HTR-8/SVneo (cell line): ENCODE results near the gene HMGA1.

ENCODE experiments used
- DNase-seq: peaks from one replicate; pipeline ENCODE4 v3.0.0; 2011; ENCODE audit warnings: low spot score, mixed read lengths; ENCODE audit not compliant: insufficient read length
- FAIRE-seq: peaks from 2 replicates; lab custom pipeline; 2011; peaks lifted over from hg19 to GRCh38; lab: Jason Lieb, UNC

Gene HMGA1

DNA sequence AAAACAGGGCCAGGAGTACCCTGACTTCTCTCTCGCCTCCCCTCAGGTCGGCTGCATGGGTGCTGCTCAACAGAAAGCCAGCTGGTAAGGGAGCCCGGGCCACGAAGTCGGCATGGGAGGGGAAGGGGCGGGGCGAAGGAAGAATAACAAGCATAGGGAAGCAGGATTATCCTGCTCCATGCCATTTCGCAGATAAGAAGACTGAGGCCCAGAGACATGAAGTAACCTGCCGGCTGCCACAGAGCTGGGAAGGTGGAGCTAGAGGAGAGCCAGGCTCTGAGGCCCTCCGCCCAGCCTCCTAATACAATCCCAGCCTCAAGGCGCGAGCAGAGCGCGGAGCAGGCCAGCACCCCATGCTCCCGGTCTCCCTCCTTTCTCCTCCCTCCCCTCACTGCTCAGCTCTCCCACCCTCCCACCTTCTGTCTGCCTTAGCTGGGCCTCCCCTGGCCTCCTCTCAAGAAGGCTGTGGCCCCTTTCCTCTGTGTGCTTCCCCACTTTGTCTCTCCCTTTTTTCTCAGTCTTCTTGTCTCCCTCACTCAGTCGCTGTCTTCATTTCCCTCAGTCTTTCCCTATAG, 13.2 kb upstream of the HMGA1 start:
- no peak for DNase-seq
- FAIRE-seq: no peak

DNA sequence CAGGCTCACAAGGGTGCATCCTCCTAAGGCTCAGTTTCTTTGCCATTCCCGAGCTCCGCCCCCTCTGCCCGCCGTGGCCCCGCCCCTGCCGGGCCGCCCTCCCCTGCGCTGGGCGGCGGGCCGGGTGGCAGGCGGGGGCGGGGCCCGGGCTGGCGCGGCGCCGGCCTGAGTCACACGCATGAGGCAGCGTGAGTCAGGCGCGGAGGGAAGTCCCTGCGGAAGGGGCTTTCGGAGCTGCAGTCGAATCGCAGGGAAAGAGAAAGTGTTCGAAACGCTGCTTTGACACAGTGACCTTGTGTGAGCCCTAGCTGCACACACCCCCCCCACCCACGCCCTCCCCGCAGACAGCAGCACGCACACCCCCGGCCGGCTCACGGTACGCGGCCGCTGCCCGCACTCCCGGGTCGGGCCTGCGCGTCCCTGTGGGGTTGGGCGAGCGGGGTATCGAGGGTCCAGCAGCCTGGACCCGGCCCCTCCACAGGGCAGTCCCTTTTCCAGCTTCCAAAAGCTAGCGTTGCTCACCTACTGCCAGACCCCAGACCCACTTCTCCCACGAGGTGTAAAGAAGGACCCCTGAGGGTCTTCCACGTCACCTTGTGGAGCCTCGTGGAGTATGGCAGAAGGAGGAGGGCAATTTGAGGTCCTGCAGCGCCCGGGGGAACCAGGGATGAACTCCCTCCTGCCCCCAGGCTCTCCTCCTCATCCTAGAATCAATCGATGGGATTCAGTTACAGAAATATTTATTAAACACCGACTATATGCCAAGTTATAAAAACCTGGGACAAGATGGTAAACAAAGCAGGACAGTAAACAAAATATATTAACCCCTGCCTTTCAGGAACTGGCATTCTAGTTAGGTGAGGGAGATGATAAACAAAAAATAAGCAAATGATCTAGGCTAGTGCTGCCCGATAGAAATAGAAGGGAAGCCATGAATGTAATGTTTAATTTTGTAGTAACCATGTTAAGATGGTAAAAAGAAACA, 12.4 kb upstream of the HMGA1 start:
- FAIRE-seq (peak; percentile 84), DNase-seq (peak; percentile 95)

DNA sequence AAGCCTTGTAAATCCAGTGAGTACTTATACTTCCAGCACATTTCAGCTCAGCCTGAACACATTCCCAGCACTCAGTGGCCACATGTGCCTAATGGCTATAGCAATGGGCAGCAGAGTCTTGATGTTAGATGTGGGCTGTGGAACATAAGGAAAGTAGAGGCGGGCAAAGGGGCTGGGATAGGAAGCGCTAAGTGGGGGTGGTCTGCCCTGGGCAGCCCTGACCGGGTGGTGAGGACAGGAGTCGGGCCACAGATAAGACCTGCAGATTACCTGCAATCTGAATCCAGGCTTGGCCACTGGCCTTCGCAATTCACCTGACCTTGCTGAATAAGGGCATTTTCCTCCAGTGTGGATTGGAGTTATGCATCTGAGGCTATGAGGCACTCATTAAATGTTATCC, 11.1 kb upstream of the HMGA1 start:
- no peak for FAIRE-seq
- DNase-seq: no peak

DNA sequence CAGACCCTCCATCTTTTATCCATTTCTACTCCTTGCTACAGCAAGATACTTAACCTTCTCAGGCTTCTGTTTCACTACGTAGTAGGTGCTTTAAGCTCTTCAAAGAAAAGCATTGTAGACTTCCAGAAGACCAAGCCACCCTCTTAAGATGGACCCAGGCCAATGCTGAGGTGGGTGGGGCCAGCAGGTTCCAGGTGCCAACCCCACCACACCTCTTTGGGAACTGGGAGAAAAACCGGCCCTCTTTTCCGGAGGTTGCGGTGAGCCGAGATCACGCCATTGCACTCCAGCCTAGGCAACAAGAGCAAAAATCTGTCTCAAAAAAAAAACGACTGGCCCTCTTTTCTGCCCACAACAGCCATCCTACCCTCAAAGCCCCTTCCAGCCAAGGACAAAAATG, 10.6 kb upstream of the HMGA1 start:
- no peak for FAIRE-seq
- no peak for DNase-seq

DNA sequence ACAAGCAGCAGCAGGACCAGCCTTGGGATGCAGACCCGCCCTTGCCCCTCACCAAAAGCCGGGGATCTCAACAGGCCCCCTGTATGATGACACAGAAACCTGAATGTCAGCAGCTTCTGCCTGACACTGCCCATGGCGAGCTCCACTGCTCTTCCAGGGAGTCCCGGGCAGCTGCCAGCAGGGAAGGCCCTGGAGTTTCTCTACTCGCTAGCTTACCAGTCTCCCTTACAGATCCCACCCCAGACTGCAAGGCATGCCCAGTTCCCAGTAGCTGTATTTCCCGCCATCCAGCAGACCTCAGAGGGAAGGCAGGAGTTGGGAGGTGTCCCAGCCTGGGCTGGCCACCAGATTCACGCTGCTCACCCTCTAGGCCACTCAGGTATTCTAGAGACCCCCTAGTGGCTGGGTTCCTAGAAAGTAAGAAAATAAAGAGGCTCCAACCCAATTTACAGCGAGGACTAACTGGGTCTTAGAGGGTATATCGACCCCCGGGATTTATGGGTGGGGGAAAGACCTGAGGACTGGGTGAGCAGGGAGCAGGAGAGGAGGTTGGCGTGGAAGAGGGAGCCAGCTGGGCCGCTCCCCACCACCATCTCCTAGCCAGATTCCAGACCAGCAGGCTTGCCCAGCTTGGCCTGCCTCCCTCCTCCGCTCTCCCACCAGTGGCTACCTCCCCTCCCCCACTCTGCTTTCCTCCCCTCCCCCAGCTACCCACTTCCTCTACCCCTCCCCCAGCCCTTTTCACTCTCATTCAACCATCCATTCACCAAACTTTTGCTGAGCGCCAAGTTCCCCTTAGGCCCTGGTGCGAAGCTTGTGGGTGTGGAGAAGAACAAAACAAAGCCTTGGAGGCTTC, 9.7 kb upstream of the HMGA1 start:
- FAIRE-seq (no peak), DNase-seq (no peak)

DNA sequence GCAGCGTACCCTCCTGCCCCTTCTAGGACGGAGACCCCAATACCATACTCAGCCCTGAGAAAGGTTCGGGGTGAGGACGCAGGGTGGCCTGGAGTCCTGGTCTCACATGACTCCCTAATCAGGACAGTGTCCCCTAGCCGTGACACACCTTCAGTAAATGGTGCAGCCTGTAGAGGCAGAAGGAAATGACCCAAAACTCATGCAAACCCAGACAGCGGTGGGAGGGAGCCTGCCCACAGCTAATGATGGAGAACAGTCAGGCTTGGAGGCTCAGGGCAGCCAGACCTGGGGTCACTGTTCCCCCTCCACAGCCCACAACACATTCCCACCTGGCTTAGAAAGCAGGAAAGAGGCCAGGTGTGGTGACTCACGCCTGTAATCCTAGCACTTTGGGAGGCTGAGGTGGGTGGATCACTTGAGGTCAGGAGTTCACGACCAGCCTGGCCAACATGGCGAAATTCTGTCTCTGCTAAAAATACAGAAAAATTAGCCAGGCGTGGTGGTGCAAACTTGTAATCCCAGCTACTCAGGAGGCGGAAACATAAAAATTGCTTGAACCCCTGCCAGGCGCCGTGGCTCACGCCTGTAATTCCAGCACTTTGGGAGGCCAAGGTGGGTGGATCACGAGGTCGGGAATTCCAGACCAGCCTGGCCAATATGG, 8.8 kb upstream of the HMGA1 start:
- DNase-seq: no peak

DNA sequence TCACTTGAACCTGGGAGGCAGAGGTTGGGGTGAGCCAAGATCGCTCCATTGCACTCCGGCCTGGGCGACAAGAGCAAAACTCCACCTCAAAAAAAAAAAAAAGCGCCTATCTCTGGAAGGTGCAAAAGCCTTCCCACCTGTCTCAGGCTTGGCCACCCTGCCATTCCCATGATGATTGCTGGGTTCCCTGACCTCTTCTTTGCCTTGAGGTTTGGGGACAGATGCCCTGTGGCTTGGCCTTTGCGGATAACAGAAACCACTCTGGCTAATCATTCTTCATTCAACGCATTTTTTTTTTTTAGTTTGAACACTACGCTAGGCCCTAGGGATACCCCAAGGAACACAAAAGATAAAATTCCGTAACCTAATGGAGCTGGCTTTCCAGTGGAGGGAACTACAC, 6.8 kb upstream of the HMGA1 start:
- DNase-seq: no peak
- no peak for FAIRE-seq

More for the DNA sequence above, 8.8 kb upstream of the HMGA1 start:
- FAIRE-seq: no peak

DNA sequence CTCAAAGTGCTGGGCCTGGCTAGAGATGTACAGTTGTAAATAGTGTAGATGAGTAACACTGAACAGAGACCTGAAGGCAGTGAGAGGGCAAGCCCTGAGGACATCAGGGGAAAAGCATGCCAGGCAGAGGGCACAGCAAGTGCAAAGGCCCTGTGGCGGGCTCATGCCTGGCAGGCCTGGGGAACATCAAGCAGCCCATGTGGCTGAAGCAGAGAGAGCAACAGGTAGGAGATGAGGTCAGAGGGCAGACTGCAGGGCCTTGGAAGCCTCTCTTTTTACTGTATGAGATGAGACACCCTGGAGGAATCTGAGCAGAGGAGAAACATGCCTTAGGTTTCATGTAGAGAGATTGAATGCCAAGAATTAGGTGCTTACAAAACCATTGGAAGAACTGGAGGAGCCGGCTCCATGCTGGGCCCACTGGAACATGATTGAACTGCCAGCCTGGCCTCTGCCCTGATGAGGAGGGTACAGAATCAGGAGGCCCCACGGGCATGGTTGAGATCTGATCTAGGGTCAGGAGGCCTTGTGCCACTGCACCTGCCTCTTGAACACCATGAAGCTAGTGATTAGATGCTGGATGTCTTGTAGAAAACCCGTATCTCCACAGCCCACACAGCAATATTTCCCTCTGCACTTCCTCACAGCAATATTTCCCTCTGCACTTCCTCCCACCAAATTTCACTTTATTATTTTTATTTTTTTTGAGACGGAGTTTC, 5.9 kb upstream of the HMGA1 start:
- no peak for DNase-seq
- FAIRE-seq: no peak

DNA sequence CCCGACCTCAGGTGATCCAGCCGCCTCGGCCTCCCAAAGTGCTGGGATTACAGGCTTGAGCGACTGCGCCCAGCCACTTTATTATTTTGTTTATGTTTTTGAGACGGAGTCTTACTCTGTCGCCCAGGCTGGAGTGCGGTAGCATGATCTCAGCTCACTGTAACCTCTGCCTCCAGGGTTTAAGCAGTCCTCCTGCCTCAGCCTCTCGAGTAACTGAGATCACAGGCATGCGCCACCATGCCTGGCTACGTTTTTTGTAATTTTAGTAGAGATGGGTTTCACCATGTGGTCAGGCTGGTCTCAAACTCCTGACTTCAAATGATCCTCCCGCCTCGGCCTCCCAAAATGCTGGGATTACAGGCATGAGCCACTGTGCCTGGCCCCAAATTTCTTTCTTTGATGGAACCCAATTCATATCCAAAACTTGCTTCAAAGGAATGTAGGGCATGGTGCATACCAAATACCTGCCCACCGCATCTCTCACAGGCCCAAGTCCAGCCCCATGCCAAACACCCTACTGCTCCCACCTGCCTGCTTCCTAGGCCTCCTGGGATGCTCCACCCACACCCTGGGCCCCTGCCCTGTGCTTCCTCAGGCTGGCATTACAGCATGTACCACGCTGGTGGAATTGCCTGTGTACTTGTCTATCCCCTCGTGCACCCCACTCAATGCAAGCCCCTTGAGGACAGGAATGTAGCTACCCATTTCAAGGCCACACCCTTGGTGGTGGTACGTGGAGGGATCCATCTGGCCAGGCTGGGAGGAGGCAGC, 4.9 kb upstream of the HMGA1 start:
- no peak for FAIRE-seq
- DNase-seq: no peak

DNA sequence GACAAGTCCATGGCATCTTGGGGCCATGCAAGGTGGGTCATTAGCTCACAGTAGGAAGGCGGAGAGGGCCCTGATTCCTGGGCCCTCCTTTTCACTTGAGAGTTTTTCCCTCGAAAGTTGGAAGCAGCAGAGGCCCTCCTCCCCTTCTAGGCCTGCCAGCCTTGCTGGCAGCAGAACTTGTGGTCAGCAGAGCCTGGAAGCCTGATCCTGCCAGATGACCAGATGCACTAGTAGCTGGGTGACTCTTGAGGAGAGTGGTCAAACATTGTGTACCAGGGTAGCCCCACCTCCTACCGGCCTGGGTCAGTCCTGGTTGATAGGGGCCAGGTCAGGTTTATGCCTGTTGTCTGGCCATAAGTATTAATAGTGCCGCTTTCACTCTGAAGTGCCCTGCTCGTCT, 3.8 kb upstream of the HMGA1 start:
- FAIRE-seq (no peak), DNase-seq (no peak)

DNA sequence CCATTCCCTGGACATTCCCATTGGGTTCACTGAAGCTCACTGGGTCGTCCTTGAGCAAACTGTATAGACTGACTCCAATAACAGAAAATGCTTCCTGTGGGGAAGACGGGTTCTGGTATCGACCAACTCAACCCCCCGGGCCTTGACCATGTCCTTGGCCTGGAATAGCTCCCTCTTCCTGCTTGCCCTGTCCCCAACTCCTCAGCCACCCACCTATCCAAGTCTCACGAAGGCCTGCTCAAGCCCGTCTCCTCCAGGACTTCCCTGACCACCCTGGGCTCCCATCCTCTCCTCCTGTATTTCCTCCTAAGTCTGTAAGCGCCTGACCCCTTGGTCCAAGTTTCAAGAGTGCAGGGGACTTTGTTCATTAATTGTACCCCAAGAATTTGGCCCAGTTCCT, 2.8 kb upstream of the HMGA1 start:
- FAIRE-seq (no peak), DNase-seq (no peak)

DNA sequence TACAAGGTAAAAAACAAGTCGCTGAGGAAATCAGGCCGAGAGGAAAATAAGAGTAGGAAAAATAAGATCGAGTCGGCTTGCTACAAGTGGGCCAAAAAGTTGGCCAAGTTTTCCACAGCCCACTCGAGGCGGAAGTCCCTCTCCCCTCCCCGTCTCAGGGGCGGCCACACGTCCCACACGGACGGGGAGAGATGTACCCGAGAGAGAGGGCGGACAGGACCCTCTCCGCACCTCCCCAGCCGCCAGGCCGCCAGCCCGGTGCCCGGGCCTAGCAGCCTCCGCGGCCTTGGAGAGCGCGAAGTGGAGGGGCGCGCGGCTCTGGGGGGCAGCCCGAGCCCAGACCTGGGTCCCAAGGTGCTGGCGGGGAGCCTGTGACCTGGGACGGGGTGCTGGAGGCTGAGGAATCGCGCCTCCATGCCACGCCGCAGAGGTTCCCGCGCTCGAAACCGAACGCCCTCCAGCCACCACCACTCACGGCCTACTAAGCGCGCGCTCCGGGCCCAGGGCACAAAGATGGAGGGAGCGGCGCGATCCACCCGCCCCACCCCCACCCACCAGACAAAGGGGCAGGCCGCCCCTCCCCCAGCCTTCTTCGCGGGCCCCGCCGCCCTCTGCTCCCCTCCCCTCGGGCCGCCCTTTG, 1.9 kb upstream of the HMGA1 start:
- no peak for DNase-seq
- no peak for FAIRE-seq

DNA sequence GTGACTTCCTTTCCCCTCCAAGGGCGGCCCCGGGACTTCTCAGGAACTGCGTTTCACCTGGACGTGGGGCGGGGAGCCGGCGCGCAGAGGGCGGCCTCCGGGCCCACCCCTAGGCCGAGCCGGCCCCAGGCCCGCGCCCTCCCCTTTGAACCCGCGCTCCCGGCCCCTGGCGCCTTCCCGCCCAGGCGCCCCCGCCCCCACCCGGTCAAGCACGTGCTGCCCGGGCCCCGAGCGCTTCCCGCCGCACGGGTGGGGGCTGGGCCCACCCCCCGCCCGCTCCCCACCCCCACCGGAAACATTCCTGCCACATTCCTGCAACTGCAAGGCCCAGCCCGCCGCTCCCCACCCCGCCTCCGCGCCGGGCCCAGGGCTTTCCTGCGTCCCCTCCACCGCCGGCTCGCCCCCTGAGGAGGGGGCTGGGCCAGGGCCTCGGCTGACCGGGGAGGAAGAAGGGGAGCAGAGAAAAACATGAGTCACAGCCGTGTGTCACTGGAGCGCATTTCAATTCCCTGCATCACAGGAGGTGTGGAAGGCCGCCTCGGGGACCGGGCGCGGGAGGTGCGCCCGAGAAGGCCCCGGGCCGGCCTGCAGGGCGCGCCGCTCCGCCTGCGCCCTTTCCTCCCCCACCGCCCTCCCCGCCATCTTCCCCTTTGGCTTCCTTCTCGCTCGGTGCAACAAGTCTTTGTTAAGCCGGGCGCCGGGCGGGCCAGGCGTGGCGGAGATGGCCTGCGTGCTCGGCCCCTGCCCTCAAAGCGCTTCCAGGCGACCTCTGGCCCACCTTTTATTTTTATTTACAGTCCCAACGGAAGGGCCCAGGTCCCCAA, 1.2 kb upstream of the HMGA1 start:
- DNase-seq (peak; percentile 84), FAIRE-seq (peak; percentile 38)

DNA sequence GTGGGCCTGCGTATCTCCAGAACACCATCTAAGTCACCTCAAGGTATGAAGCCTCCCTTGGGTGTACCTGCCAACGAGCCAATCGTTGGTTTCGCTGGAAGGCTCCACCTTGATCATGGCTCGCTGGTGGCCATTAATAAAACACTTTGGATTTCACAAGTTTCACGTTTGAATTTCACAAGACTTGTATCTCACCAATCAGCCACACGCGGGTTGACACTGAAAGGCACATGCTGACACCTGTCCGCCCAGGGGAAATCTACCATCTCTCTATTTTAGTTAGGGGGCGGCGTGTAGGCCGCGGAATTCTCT, 586 bp upstream of the HMGA1 start:
- no peak for FAIRE-seq

DNA sequence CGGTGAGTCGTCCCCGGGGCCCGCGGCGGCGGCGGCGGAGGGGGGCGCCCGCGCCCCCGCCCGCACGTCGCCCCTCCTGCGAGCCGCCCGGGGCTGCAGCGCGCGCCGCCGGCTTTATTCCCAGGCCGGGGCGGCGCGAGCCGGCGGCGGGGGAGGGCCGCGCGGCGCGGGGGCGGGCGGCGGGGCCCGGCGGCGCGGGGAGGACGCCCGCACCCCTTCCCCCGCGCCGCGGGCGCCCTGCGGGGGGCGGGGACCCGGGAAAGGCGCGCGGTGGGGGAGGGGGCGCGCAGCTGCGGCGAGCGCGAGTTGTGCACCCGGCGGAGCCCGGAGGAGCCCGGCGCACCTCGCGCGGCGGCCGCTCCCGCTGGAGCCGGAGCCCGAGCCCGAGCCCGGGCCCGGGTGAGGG, 646 bp downstream of the HMGA1 start:
- FAIRE-seq (no peak), DNase-seq (no peak)

More for the DNA sequence above, 586 bp upstream of the HMGA1 start:
- DNase-seq: no peak

DNA sequence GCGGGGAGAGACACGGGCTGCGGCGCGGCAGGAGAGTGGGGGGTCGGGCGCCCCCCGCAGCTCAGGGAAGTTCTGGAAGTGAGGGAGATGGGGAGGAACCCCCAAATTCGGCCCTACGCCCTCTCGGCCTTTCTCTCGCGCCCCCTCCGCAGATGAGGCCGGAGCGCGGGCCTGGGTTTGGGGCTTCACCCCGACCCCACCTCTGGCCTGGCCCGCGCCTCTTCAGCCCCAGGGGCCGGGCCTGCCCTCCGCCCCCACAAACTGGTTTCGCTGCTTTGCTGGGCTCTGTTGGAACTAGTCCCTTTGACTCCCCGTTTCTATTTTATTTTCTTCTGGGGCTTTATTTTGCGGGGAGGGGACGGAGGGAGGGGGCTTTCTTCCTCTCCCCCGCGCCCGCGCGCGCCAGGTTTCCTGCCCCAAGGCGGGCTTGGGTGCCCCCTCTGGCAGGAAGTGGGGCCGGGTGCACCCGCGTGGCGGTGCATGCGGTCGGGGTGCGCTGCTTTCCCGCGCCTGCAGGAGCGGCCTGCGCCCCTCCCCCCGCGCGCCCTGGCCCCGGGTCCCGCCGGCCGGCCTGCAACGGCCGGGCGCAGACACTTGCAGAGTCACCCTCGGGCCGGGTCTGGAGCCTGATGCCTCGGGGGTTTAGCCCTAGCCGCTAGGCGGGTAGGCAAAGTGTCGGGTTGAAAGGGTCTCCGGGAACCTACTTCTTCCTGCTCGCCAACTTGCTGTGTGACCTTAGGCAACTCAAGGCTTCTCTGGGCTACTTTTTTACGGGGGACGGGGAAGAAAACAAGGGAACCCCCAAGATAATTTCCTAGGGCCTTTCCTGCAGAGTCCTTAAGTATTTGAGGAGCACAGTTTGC, 1.3 kb downstream of the HMGA1 start:
- FAIRE-seq (no peak), DNase-seq (no peak)
